Measurements from ENCODE around the gene LCE2C.

Gene LCE2C

DNA sequence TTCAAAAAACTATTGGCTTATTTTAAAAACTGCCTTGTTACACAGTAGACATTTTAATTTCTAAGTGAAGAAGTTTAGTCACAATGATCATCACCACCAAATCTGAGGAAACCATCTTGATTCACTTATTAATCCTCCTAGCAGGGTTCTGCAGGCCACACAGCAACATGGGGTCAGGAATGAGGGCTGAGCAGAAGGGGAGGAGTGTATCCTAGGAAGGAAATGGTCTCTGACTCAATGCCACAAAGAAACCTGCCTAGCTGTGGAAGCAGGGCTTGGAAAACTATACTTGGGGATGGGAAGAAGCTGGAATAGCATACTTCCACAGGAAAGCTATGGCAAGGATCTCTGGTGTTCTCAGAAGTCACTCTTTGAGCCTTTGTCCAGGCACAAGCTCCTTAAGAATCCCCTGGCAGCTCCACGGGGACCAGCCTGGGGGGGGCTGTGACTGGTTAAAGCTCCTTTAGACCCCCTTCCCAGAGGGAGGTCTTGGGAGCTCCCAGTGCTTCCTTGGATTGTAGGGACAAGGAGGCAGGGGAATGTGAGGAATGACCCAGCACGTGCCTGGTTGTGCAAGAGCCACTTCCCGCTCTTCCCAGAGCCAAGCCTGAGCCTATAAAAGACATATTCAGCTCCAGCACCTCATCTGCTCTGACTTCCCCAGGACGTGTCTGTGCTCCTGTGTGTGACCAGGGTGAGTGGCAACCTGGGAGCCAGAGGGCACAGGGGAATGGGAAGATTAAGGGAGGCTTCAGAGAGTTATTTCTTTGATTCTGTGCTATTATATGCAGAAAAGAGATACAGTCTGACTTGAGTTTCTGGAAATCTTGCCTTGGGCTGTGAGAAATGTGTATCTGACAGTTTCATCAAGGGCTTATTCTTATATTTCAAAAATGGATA lies 22.9 kb downstream of the LCE2C start, which contains the start of gene LCE2A:
LCE2A (plus strand) TSS at position 645 of the 900 bp plus-strand sequence. CDS start 557 bp downstream, outside the sequence.
- TF ChIP-seq EZH2phosphoT487 (IDR thresholded peaks at IDR 0.05; ENCODE audit: borderline replicate concordance, low read length), result no peak
- TF ChIP-seq, protein P1, sequence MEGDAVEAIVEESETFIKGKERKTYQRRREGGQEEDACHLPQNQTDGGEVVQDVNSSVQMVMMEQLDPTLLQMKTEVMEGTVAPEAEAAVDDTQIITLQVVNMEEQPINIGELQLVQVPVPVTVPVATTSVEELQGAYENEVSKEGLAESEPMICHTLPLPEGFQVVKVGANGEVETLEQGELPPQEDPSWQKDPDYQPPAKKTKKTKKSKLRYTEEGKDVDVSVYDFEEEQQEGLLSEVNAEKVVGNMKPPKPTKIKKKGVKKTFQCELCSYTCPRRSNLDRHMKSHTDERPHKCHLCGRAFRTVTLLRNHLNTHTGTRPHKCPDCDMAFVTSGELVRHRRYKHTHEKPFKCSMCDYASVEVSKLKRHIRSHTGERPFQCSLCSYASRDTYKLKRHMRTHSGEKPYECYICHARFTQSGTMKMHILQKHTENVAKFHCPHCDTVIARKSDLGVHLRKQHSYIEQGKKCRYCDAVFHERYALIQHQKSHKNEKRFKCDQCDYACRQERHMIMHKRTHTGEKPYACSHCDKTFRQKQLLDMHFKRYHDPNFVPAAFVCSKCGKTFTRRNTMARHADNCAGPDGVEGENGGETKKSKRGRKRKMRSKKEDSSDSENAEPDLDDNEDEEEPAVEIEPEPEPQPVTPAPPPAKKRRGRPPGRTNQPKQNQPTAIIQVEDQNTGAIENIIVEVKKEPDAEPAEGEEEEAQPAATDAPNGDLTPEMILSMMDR (IDR thresholded peaks at IDR 0.05; ENCODE audit: low read depth, low read length, poor library complexity, severe bottlenecking), result no peak
- no peaks in the 10 kb centered on the region for H3K4me1 ChIP-seq (ENCODE audit: control insufficient read depth, low read length)
- H3K4me3 ChIP-seq (ENCODE audit: low read length), result no peak within 1 kb of the TSS
- no peak within 1 kb of the TSS for H3K27ac ChIP-seq (ENCODE audit: low read depth, low read length)
- H3K27me3 ChIP-seq (ENCODE audit: control insufficient read depth, low read length), result no peaks in the 10 kb centered on the region
- H3K9me2 ChIP-seq (replicated peaks; ENCODE audit: control insufficient read depth, low read length), result no peaks in the 10 kb centered on the region
- H4K20me1 ChIP-seq (ENCODE audit: control insufficient read depth, insufficient read depth, low read depth, low read length), result no peaks in the 10 kb centered on the region
- no peak within 1 kb of the TSS for H3K4me2 ChIP-seq (ENCODE audit: low read length)
- H3K36me3 ChIP-seq (ENCODE audit: control insufficient read depth, low read length), result no peaks in the 10 kb centered on the region
- H3F3A ChIP-seq (ENCODE audit: control insufficient read depth, insufficient read depth), result no peaks in the 10 kb centered on the region
- H3K9me3 ChIP-seq (ENCODE audit: control insufficient read depth, insufficient read depth, low read length), result no peaks in the 10 kb centered on the region
- no peaks in the 10 kb centered on the region for H3K79me2 ChIP-seq (ENCODE audit: control insufficient read depth, low read length)

DNA sequence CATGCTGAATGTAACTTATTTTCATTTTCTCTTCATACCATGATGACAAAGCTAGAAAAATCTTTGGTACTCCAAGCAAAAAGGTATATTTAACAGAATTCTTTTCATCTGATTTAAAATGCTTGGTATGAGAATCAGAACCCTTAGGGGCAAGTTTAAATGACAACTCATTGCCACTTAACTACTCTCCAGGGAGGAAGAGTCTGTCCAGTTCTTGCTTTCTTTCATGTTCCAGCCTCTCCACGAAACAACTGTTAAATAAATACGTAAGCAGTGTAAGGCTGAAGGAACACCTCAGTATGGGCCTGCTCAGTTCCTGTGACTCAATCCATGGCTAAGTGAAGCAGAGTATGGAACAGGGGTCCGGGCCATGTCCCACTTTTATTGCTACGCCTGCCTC lies 24.7 kb downstream of the LCE2C start:
- Histone ChIP-seq H3K27me3 (ENCODE audit: control insufficient read depth, low read length) (no peaks in the 10 kb centered on the region), H3K4me1 (ENCODE audit: control insufficient read depth, low read length) (no peaks in the 10 kb centered on the region), H3K27ac (ENCODE audit: low read depth, low read length) (no peak overlapping the region), H3K9me2 (replicated peaks; ENCODE audit: control insufficient read depth, low read length) (no peaks in the 10 kb centered on the region), H3F3A (ENCODE audit: control insufficient read depth, insufficient read depth) (no peaks in the 10 kb centered on the region), H3K4me3 (ENCODE audit: low read length) (no peak overlapping the region), H3K4me2 (ENCODE audit: low read length) (no peak overlapping the region), H4K20me1 (ENCODE audit: control insufficient read depth, insufficient read depth, low read depth, low read length) (no peaks in the 10 kb centered on the region), H3K9me3 (ENCODE audit: control insufficient read depth, insufficient read depth, low read length) (no peaks in the 10 kb centered on the region), H3K79me2 (ENCODE audit: control insufficient read depth, low read length) (no peaks in the 10 kb centered on the region), H3K36me3 (ENCODE audit: control insufficient read depth, low read length) (no peaks in the 10 kb centered on the region)
- TF ChIP-seq, protein P1 (IDR thresholded peaks at IDR 0.05; ENCODE audit: low read depth, low read length, poor library complexity, severe bottlenecking), result no peak
- no peak for TF ChIP-seq EZH2phosphoT487 (IDR thresholded peaks at IDR 0.05; ENCODE audit: borderline replicate concordance, low read length)

GRCh38 chr1:152707860-152708259 lies 32.8 kb downstream of the LCE2C start, which contains the start of gene LCE4A:
Gene LCE4A, plus strand, starts transcription at chr1:152708160. Its CDS starts 916 bp downstream, at chr1:152709076.
- no peaks in the 10 kb centered on the region for H4K20me1 ChIP-seq (ENCODE audit: control insufficient read depth, insufficient read depth, low read depth, low read length)
- H3K27ac ChIP-seq (ENCODE audit: low read depth, low read length), result no peak within 1 kb of the TSS
- no peaks in the 10 kb centered on the region for H3K4me1 ChIP-seq (ENCODE audit: control insufficient read depth, low read length)
- no peaks in the 10 kb centered on the region for H3K36me3 ChIP-seq (ENCODE audit: control insufficient read depth, low read length)
- no peak for TF ChIP-seq EZH2phosphoT487 (IDR thresholded peaks at IDR 0.05; ENCODE audit: borderline replicate concordance, low read length)
- TF ChIP-seq, protein P1 (IDR thresholded peaks at IDR 0.05; ENCODE audit: low read depth, low read length, poor library complexity, severe bottlenecking), result no peak
- H3K9me3 ChIP-seq (ENCODE audit: control insufficient read depth, insufficient read depth, low read length), result no peaks in the 10 kb centered on the region
- H3K9me2 ChIP-seq (replicated peaks; ENCODE audit: control insufficient read depth, low read length), result no peaks in the 10 kb centered on the region
- no peaks in the 10 kb centered on the region for H3K27me3 ChIP-seq (ENCODE audit: control insufficient read depth, low read length)
- H3K79me2 ChIP-seq (ENCODE audit: control insufficient read depth, low read length), result no peaks in the 10 kb centered on the region
- H3K4me3 ChIP-seq (ENCODE audit: low read length), result no peak within 1 kb of the TSS
- no peak within 1 kb of the TSS for H3K4me2 ChIP-seq (ENCODE audit: low read length)
- no peaks in the 10 kb centered on the region for H3F3A ChIP-seq (ENCODE audit: control insufficient read depth, insufficient read depth)
